GM19023 (cell line): ENCODE measurements around the gene PIK3R4.

Experiments
- ATAC-seq: cut with Tn5 transposase; IDR thresholded peaks from one replicate; pipeline ENCODE4 v1.9.1; 2021; ENCODE audit warnings: mild to moderate bottlenecking, moderate library complexity; ENCODE audit not compliant: unreplicated experiment

The PIK3R4 gene

GRCh38 chr3:130688697-130689470, 57.7 kb downstream of the PIK3R4 start:
- ATAC-seq = no peak

DNA sequence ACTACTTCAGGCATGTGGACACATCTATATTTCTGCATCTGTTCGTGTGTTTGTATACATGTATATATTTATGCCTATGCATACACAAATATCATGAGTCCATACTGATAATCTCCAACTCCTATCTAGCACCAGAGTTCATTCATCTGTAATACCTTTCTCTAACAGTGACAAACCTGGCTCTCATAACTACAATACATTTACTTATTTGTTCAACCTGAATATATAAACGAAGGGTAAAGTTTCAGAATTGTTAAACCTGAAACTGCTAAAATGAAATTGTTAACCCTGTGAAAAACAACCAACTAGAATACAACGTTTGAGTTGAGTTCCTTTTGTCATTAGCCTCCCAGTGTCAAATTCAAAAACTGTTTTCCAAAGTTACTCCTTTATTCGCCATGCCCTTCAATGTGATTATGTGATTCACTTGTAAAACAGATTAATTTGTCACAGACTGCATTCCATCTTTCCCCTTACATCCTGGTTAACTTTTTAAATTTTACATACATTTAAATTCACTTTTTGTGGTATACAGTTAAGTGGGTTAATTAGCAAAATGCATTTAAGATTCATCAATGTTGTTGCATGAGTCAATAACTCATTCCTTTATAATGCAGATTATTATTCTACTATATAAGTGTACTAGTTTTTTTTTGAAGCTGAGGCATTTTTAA, 58.5 kb downstream of the PIK3R4 start:
- ATAC-seq = no peak

GRCh38 chr3:130687327-130687726, 59.3 kb downstream of the PIK3R4 start:
- no peak for ATAC-seq

DNA sequence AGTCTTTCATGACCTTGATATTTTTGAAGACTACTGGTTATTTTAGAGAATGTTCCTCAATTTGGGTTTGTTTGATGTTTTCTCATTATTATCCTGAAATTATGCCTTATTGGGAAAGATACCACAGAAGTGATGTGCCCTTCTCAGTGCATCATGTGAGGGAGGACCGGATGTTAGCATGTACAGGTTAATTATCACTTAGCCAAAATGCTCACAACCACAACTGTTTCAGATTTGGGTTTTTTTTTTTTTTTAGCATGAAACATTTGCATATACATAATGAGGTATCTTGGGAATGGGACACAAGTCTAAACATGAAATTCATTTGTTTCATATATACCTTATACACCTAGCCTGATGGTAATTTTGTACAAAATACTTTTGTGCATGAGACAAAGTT, 59.8 kb downstream of the PIK3R4 start:
- no peak for ATAC-seq

GRCh38 chr3:130682131-130682530, 64.5 kb downstream of the PIK3R4 start:
- no peak for ATAC-seq

DNA sequence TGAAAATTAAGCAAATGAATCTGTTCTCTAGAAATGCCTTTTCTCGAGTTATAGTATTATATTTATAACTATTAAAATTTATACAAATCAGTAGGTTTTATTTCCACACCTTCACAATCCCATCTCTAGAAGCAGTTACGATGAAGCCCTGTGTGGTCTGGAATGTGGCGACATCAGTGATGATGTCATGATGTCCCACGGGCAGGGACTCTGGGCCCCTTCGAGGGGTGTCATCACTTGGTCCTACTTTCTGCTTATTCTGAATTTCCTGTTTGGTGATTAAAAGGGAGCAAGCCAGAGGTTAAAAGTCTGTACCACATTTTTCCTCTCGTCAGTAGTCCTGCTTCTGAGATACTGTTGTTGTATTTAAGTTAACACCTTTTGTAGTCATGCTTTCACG, 67.4 kb downstream of the PIK3R4 start:
- ATAC-seq = no peak

- ATAC-seq = no peak
These were observed 69.3 kb downstream of the PIK3R4 start for GRCh38 chr3:130677343-130677742.

- ATAC-seq = no peak
These were observed 74.9 kb downstream of the PIK3R4 start for GRCh38 chr3:130671545-130672312.

- ATAC-seq = no peak
These were observed 76.9 kb downstream of the PIK3R4 start for GRCh38 chr3:130669740-130670139.

- ATAC-seq = no peak
These were observed 83.5 kb downstream of the PIK3R4 start for GRCh38 chr3:130663092-130663491.

- no peak for ATAC-seq
These were observed 84.1 kb downstream of the PIK3R4 start for GRCh38 chr3:130662501-130662996.

DNA sequence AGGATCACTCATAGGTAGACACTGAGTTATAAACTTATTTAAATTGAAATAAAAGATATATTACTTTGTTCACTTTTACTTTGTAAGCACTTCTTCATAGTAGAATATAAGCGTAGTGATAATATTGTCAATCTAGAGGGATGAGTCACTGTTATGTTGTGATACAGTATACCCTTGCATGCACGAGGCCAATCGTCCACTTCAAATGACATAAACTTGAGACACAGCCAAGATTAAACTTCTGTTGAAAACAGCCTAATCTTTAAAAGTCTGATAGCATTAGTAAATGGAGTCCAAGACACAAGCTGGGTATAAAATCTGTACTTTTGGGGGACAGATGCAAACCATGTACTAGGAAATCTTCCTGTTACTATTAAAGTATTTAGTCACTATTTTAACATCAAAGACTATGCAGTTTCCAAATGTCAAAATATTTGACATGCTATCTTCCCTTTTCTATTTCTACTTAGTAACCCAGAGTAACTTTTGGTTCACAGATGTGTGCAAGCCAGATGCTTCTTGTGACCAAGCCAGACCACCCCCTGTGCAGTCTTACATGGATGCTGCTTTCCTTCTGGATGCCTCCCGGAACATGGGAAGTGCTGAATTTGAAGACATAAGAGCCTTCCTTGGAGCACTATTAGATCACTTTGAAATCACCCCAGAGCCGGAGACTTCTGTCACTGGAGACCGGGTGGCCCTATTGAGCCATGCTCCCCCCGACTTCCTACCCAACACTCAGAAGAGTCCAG, 85.3 kb downstream of the PIK3R4 start:
- no peak for ATAC-seq

DNA sequence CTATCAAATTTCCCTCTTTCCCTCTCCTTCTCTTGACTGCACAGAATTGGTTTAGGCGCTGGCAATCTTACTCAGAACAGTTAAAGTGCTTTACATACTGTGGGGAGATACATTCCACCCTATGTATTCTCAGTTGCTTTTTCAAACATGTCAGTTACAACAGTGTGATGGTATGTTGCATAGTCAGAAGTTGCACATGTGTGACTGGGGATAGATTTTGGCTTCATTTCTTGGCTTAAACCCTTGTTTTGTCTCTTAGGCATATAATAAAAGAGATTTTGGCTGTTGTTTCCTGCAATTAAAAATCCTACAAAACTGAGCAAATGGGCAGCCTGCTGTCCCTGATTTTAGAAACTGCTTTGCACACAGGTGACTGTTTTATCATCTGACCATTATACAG, 86.7 kb downstream of the PIK3R4 start:
- ATAC-seq = no peak

GRCh38 chr3:130658678-130659077, 88.0 kb downstream of the PIK3R4 start:
- ATAC-seq = no peak

DNA sequence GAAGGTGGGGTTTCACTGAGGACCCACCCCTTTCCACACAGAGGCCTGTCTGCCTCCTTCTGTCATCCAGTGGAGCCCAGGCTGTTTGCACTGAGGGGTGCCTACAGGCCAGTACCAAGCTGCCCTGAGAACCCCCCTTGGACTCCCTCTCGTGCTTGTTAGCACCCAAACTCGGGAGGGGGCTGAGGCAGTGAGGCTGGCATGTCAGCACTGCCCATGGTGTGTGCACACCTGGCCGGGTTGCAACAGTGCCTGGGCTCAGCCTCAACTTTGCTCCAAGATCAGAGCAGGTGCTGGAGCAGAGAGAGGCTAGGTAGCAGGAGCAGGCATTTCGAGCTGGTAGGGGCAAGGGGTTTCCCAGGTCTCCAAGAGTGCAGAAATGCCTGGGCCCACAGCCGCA, 90.0 kb downstream of the PIK3R4 start:
- no peak for ATAC-seq

DNA sequence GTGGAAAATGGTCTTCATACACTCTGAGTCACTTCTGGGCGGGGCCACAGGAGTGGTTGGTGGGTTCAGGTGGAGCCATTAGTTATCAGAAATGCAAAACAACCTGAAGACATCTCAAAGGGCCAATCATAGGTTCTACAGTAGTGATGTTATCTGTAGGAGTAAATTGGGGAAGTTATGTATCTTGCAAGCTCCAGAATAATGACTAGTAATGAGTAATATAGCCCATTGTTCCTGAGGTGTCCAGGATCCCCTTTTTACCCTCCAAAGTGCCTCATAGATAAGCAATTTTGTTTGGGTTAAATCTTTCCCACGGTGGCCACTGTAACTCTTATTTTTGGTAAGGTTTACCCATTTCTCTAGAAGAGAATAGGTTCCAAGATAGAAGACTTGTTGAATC, 91.7 kb downstream of the PIK3R4 start:
- no peak for ATAC-seq

DNA sequence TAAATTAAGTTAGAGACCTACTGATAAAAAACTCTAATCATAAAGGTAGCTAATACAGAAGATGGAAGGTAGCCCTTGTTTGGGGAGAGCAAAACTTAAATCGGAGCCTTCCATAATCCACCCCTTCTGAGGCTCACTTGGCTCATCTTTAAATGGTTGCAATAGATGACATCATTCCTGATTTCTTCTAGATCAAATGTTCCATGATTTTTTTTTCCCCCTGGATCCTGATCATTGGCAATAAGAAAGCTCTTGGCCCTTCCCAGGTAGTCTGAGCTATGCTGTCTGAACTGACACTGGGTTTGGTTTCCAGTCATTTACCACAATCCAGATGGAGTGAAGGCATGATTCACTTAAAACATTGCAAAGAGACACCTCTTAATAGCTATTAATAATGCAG, 92.5 kb downstream of the PIK3R4 start:
- ATAC-seq = no peak

- ATAC-seq = no peak
These were observed 97.5 kb downstream of the PIK3R4 start for GRCh38 chr3:130649061-130649654.

DNA sequence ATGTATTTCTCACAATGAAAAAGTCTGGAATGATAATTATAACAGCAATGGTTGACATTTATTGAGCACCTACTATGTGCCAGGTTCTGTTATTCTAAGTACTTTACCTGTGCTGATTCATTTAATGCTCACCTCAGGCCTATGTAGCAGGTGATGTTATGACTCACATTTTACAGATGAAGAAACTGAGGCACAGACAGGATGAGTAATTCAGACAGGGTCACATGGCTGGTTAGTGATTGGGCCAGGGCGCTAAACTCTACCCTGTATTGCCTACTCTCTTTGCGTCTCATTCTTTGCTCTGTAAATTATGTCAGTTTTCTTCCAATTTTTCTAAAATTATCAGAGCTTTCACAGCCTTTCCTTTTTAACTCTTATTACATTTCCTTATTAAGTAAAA, 98.3 kb downstream of the PIK3R4 start:
- ATAC-seq = no peak

GRCh38 chr3:130645261-130645660, 101.4 kb downstream of the PIK3R4 start:
- ATAC-seq = no peak
